ENCODE measurements around the gene EIF4A2. TPM values are rescaled to one million over a fixed set of nuclear protein-coding genes. Genes with fewer than 3 reads are reported as not detected.

Gene EIF4A2
- total and polyA plus RNA-seq, 9 of the 15 experiments (the other 6 are each of a cell fraction or from before 2014, with no cell fraction given): 307 to 754 (median 435) TPM

DNA sequence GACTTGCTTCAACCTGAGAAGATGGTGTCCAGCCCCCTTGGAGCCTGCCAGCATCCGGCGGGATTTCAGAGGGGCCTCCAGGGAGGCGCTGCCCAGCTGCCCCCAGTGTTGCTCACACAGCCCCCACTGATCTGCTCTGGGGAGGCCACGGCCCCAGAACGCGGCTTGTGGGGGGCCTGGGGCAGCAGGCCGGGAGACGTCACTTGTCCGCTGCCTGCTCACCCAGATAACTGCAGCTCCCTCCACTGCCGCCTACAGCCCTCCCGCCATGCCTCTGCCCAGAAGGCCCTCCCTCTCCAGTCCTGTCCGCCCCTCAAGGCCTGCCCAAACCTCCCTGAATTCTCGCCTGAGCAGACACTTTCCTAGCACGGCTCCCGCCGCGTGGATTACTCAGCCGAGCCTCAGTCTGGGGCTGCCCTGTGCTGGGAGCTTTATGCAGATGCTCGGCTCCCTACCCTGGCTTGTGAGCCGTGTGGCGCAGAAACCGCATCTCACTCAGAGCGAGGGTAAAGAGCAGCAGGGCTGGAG is 42.0 kb downstream of the EIF4A2 start (continued):
- TF ChIP-seq, protein P1, sequence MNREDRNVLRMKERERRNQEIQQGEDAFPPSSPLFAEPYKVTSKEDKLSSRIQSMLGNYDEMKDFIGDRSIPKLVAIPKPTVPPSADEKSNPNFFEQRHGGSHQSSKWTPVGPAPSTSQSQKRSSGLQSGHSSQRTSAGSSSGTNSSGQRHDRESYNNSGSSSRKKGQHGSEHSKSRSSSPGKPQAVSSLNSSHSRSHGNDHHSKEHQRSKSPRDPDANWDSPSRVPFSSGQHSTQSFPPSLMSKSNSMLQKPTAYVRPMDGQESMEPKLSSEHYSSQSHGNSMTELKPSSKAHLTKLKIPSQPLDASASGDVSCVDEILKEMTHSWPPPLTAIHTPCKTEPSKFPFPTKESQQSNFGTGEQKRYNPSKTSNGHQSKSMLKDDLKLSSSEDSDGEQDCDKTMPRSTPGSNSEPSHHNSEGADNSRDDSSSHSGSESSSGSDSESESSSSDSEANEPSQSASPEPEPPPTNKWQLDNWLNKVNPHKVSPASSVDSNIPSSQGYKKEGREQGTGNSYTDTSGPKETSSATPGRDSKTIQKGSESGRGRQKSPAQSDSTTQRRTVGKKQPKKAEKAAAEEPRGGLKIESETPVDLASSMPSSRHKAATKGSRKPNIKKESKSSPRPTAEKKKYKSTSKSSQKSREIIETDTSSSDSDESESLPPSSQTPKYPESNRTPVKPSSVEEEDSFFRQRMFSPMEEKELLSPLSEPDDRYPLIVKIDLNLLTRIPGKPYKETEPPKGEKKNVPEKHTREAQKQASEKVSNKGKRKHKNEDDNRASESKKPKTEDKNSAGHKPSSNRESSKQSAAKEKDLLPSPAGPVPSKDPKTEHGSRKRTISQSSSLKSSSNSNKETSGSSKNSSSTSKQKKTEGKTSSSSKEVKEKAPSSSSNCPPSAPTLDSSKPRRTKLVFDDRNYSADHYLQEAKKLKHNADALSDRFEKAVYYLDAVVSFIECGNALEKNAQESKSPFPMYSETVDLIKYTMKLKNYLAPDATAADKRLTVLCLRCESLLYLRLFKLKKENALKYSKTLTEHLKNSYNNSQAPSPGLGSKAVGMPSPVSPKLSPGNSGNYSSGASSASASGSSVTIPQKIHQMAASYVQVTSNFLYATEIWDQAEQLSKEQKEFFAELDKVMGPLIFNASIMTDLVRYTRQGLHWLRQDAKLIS (CRISPR knock-in tag; IDR thresholded peaks at IDR 0.05): no peak
- TF ChIP-seq FOXK1 (CRISPR knock-in tag; IDR thresholded peaks at IDR 0.05; ENCODE audit: borderline replicate concordance) (no peak), ETV5 (CRISPR knock-in tag; IDR thresholded peaks at IDR 0.05; ENCODE audit: low read depth) (no peak), SP1 (CRISPR knock-in tag; IDR thresholded peaks at IDR 0.05) (0 out of 2 replicates have a peak, but pooled peaks have one; percentile 43), ZNF586 (CRISPR knock-in tag; conservative IDR thresholded peaks at IDR 0.05) (no peak), TFAM (CRISPR knock-in tag; conservative IDR thresholded peaks at IDR 0.05) (no peak), MCM3 (IDR thresholded peaks at IDR 0.05) (no peak), NELFE (IDR thresholded peaks at IDR 0.05; ENCODE audit: insufficient read depth, insufficient read length) (no peak), SMARCC2 (IDR thresholded peaks at IDR 0.05; ENCODE audit: low read depth) (no peak), ZNF398 (CRISPR knock-in tag; IDR thresholded peaks at IDR 0.05) (no peak), CREB1 (IDR thresholded peaks at IDR 0.05) (0 out of 2 replicates have a peak, but pooled peaks have one; percentile 29), CREB1 (CRISPR knock-in tag; IDR thresholded peaks at IDR 0.05) (no peak), TRIM25 (IDR thresholded peaks at IDR 0.05; ENCODE audit: borderline replicate concordance) (no peak), SMAD2 (IDR thresholded peaks at IDR 0.05; ENCODE audit: low read depth, low read length) (no peak), YBX1 (IDR thresholded peaks at IDR 0.05) (no peak), ZNF551 (CRISPR knock-in tag; IDR thresholded peaks at IDR 0.05) (no peak), ZNF121 (CRISPR knock-in tag; conservative IDR thresholded peaks at IDR 0.05) (no peak), NEUROD1 (IDR thresholded peaks at IDR 0.05; ENCODE audit: borderline replicate concordance, low read depth, low read length, partially characterized antibody) (no peak), ZNF239 (CRISPR knock-in tag; IDR thresholded peaks at IDR 0.05) (no peak), RAD51 (IDR thresholded peaks at IDR 0.05; ENCODE audit: borderline replicate concordance, low read depth) (no peak), HOXB6 (CRISPR knock-in tag; IDR thresholded peaks at IDR 0.05; ENCODE audit: borderline replicate concordance) (no peak), COPS2 (conservative IDR thresholded peaks at IDR 0.05) (no peak), ZNF431 (CRISPR knock-in tag; IDR thresholded peaks at IDR 0.05) (0 out of 2 replicates have a peak, but pooled peaks have one; percentile 8), ZBED1 (IDR thresholded peaks at IDR 0.05) (no peak), CEBPB (tag; IDR thresholded peaks at IDR 0.05) (no peak)

Measured in K562 (cell line).